T-helper 1 cell treated with Interleukin-12 subunit alpha and Interleukin-12 subunit beta and Interleukin-4 antibody, amounts not matched to agents 30 μg/mL and 1 μg/mL, for 36 hours (primary cell): ENCODE data around the gene PTPRQ.
"Not testable (repeated sequence)": the region's sequence is repeated elsewhere in the genome, so short reads cannot be mapped to it uniquely, and the experiment has no call there.

Experiments used
- H3K27ac Mint-ChIP-seq: one replicate; pipeline ENCODE4 v1.8.0; 2021; ENCODE audit warnings: mild to moderate bottlenecking, mixed read lengths
- H3K27me3 Mint-ChIP-seq: one replicate; pipeline ENCODE4 v1.8.0; 2021; ENCODE audit warnings: low read depth, mixed read lengths
- H3K36me3 Mint-ChIP-seq: one replicate; pipeline ENCODE4 v1.8.0; 2021; ENCODE audit warnings: low read depth, mixed read lengths
- H3K4me1 Mint-ChIP-seq: one replicate; pipeline ENCODE4 v1.8.0; 2021; ENCODE audit warnings: low read depth, mixed read lengths
- H3K4me3 Mint-ChIP-seq: one replicate; pipeline ENCODE4 v1.8.0; 2021; ENCODE audit warnings: mild to moderate bottlenecking, moderate library complexity, mixed read lengths
- H3K9me3 Mint-ChIP-seq: one replicate; pipeline ENCODE4 v1.8.0; 2021; ENCODE audit warnings: mixed read lengths

PTPRQ gene

GRCh38 chr12:80625901-80626300 is 181.9 kb downstream of the PTPRQ start:
- H3K9me3 Mint-ChIP-seq: no peaks in the 10 kb centered on the region
- no peaks in the 10 kb centered on the region for H3K36me3 Mint-ChIP-seq
- H3K27me3 Mint-ChIP-seq: no peaks in the 10 kb centered on the region
- H3K4me1 Mint-ChIP-seq: no peaks in the 10 kb centered on the region
- no peak overlapping the region for H3K4me3 Mint-ChIP-seq
- H3K27ac Mint-ChIP-seq: no peak overlapping the region

DNA sequence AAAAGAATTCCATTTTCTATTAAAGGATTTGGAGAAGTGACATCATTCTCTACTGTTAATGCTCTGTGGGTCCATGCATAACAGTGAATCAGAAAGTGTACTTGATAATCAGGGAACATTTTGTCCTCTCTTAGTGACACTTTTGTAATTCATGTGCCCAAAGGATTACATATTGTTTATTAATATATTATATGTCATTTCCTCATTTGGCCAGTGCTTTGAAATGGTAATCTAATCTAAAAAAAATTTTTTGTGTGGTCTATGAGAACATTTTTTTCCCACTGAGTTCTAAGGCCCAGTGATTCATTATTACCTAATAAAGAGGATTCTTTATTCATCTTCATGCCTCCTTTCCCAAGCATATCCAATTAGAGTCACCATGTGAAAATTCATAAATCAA is 183.7 kb downstream of the PTPRQ start:
- Mint-ChIP-seq H3K36me3 (no peaks in the 10 kb centered on the region), H3K27ac (no peak overlapping the region), H3K4me3 (no peak overlapping the region), H3K9me3 (no peaks in the 10 kb centered on the region), H3K27me3 (no peaks in the 10 kb centered on the region), H3K4me1 (no peaks in the 10 kb centered on the region)

DNA sequence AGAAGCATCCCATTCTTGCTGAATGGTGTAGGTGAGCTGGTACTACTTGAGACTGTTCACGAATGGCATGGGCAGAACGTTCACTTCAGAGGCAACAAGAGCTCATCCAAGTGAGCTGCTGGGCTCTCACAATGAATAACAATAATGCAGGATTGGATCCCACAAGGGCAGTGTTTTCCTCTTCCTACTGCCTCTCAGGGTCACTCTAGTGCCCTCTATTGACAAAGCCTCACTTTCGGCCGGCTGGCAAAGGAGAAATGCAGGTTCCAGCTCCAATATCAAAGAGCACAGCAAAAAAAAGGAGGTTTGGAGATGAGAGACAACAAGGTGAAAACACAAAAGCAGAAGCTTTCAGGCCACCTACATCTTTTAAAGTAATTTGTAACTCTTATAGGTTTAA is 188.8 kb downstream of the PTPRQ start:
- Mint-ChIP-seq H3K4me1 (no peaks in the 10 kb centered on the region), H3K27ac (no peak overlapping the region), H3K4me3 (no peak overlapping the region), H3K36me3 (no peaks in the 10 kb centered on the region), H3K27me3 (no peaks in the 10 kb centered on the region), H3K9me3 (no peaks in the 10 kb centered on the region)

DNA sequence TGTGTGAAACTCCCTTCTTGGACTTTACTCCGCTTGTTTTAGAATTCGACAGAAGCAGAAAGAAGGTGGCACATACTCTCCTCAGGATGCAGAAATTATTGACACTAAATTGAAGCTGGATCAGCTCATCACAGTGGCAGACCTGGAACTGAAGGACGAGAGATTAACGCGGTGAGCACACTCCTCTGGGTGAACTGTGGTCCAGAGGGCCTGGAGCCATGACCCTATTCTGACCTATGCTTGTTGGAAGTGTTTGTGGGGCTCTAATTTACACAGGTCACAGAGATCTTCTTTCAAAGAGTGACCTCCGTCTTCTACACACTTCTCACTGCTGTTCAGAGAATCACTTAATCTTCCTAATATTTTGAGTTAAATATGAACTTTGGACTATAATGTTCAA is 190.9 kb downstream of the PTPRQ start:
- H3K27ac Mint-ChIP-seq: no peak overlapping the region
- H3K4me3 Mint-ChIP-seq: no peak overlapping the region
- H3K36me3 Mint-ChIP-seq: no peaks in the 10 kb centered on the region
- H3K27me3 Mint-ChIP-seq: no peaks in the 10 kb centered on the region
- H3K9me3 Mint-ChIP-seq: no peaks in the 10 kb centered on the region
- no peaks in the 10 kb centered on the region for H3K4me1 Mint-ChIP-seq

DNA sequence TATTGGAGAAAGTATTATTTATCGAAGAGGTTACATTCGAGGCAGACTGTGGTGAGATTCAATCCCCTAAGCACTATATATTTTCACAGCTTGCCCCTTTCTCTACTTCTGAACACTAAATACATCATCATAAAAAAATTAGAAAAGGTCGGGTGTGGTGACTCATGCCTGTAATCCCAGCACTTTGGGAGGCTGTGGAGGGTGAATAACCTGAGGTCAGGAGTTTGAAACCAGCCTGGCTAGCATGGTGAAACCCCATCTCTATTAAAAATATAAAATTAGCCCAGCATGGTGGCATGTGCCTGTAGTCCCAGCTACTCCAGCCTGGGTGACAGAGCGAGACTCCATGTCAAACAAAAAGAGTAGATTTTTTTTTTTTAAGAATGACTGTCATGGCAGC is 192.8 kb downstream of the PTPRQ start:
- Mint-ChIP-seq H3K9me3 (peaks cover 1% of the 10 kb centered on the region), H3K4me3 (no peak overlapping the region), H3K4me1 (no peaks in the 10 kb centered on the region), H3K27ac (no peak overlapping the region), H3K36me3 (no peaks in the 10 kb centered on the region), H3K27me3 (no peaks in the 10 kb centered on the region)

DNA sequence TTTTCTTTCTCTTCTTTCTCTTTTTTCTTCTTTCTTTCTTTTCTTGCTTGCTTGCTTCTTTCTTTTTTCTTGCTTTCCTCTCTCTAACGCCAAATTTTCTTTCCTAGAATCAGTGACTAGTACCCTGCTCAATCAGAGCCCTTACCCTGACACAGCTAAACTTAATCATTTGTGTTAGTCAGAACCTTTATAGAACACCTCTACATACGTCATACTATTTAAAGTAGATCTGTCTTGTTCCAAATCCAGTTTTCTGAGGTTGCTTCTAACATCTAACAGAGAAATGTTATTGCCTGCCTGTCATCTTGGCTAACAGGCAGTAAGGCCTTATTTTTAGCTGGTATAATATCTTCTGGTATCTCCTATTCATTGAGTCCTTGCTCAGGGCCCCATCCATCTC is 197.9 kb downstream of the PTPRQ start:
- Mint-ChIP-seq H3K27me3 (no peaks in the 10 kb centered on the region), H3K9me3 (peaks cover 3% of the 10 kb centered on the region)

DNA sequence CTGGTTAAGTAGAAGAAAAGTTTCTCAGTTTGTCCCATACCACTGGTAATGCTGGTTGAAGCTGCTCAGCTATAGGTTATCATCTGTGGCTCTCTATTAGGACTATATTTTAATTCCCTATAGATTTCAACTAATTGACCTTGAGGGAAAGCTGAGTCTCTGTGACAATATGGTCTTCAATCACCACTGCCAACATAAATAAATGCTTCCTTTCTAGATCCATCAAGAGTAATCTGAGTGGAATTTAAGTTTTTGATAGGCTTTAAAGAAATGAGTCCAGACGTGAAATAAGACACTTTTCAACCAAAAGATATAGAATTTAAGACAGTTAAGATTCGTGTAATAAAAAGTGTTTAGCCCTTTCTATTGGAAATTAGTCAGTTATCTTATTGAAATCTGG is 199.9 kb downstream of the PTPRQ start:
- Mint-ChIP-seq H3K4me3 (no peak overlapping the region), H3K27me3 (no peaks in the 10 kb centered on the region), H3K27ac (no peak overlapping the region), H3K4me1 (no peaks in the 10 kb centered on the region), H3K9me3 (peaks cover 3% of the 10 kb centered on the region), H3K36me3 (no peaks in the 10 kb centered on the region)

More for the DNA sequence above, 197.9 kb downstream of the PTPRQ start:
- H3K36me3 Mint-ChIP-seq: no peaks in the 10 kb centered on the region
- no peak overlapping the region for H3K4me3 Mint-ChIP-seq
- no peaks in the 10 kb centered on the region for H3K4me1 Mint-ChIP-seq
- no peak overlapping the region for H3K27ac Mint-ChIP-seq

GRCh38 chr12:80648881-80649280 is 204.8 kb downstream of the PTPRQ start:
- H3K27ac Mint-ChIP-seq: no peak overlapping the region

GRCh38 chr12:80655751-80656150 is 211.7 kb downstream of the PTPRQ start:
- no peaks in the 10 kb centered on the region for H3K4me1 Mint-ChIP-seq
- no peak overlapping the region for H3K27ac Mint-ChIP-seq
- no peaks in the 10 kb centered on the region for H3K36me3 Mint-ChIP-seq
- H3K27me3 Mint-ChIP-seq: no peaks in the 10 kb centered on the region
- H3K4me3 Mint-ChIP-seq: no peak overlapping the region
- H3K9me3 Mint-ChIP-seq: no peaks in the 10 kb centered on the region

More at GRCh38 chr12:80648881-80649280, 204.8 kb downstream of the PTPRQ start:
- Mint-ChIP-seq H3K4me3 (no peak overlapping the region), H3K27me3 (no peaks in the 10 kb centered on the region), H3K9me3 (no peaks in the 10 kb centered on the region), H3K4me1 (no peaks in the 10 kb centered on the region), H3K36me3 (no peaks in the 10 kb centered on the region)

DNA sequence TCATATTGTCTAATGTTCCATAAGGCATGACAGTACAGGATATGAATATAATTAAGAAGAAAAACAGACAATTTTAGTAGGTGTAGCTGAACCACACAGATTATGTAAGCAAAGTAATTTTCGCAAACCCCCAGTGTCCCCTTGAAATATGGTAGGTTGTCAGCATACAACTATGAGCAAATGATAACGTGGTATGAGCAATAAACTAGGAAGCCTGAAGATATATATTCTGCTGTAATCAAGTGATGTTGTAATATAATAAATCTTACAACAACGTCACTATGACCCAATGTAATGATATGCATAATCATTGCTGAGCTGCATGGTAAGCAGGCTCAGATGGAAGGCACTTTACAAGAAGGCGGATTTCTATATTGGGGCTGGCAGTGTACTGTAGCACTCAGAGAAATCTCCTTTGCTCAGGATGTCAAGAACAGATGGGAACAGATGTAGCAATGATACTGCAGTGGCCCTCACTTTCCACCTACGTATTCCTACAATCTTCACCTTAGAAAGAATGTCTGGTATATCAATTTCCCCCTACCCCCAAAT is 215.6 kb downstream of the PTPRQ start:
- Mint-ChIP-seq H3K4me3 (no peak overlapping the region), H3K36me3 (no peaks in the 10 kb centered on the region)

DNA sequence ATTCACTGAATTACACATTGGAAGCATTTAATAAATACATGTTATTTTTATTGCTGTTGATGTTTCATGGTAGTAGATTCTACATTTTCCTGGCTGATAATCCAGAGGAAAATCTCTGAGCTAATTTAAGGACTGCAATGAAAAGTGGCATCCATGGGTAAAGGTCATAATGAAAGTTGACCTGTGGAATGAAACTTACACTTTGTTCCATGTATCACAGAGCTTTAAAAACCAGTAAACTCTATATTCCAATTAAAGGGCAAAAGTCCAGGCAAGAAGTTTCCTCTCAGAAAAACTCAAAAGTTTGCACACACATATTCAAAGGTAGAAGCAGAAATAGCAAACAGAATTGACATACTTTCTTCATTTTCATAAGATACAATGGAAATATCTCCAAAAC is 218.6 kb downstream of the PTPRQ start:
- no peaks in the 10 kb centered on the region for H3K27me3 Mint-ChIP-seq
- no peaks in the 10 kb centered on the region for H3K36me3 Mint-ChIP-seq
- no peaks in the 10 kb centered on the region for H3K9me3 Mint-ChIP-seq
- no peak overlapping the region for H3K27ac Mint-ChIP-seq
- H3K4me3 Mint-ChIP-seq: no peak overlapping the region
- no peaks in the 10 kb centered on the region for H3K4me1 Mint-ChIP-seq

More for the DNA sequence above, 215.6 kb downstream of the PTPRQ start:
- Mint-ChIP-seq H3K27ac (no peak overlapping the region), H3K27me3 (no peaks in the 10 kb centered on the region), H3K4me1 (no peaks in the 10 kb centered on the region), H3K9me3 (no peaks in the 10 kb centered on the region)

DNA sequence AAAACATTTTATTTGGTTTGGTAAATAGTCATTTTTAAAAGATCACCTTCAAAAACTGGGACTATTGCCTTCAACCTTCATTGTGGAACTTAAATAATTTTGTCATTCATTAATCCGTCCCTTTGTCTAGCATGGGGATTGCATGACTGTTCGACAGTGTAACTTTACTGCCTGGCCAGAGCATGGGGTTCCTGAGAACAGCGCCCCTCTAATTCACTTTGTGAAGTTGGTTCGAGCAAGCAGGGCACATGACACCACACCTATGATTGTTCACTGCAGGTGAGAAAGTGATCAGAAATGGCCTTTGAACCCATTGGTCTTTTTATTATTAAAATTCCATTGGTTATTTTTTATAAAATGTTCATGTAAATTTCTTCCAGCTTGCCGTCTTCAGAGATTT is 226.2 kb downstream of the PTPRQ start:
- Mint-ChIP-seq H3K27me3 (no peaks in the 10 kb centered on the region), H3K9me3 (no peaks in the 10 kb centered on the region), H3K4me3 (no peak overlapping the region), H3K36me3 (no peaks in the 10 kb centered on the region), H3K4me1 (no peaks in the 10 kb centered on the region), H3K27ac (no peak overlapping the region)

- not testable (repeated sequence) for H3K27ac Mint-ChIP-seq, H3K36me3 Mint-ChIP-seq, H3K4me1 Mint-ChIP-seq, H3K4me3 Mint-ChIP-seq, H3K27me3 Mint-ChIP-seq, H3K9me3 Mint-ChIP-seq
Observed at GRCh38 chr12:80676042-80676636, 232.1 kb downstream of the PTPRQ start.

DNA sequence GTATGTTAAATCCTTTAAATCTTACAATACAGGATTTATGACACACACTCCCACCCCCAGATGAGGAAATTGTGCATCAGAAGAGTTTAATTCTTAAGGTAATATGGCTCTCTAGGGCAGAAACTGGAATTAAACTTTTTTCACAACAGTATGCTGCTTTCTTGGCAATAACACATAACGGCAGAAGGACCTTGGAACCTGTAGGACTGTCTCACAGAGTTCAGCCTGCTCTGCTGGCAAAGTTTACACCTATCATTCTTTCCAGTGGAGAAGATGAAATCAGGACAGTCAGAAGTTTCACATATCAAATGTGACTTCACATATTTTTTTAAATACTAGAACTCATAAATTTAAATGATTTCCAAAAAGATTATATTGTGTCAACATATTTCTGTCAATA is 232.8 kb downstream of the PTPRQ start:
- Mint-ChIP-seq H3K4me3 (no peak overlapping the region), H3K36me3 (no peaks in the 10 kb centered on the region), H3K27ac (no peak overlapping the region), H3K9me3 (no peaks in the 10 kb centered on the region), H3K4me1 (no peaks in the 10 kb centered on the region), H3K27me3 (no peaks in the 10 kb centered on the region)

DNA sequence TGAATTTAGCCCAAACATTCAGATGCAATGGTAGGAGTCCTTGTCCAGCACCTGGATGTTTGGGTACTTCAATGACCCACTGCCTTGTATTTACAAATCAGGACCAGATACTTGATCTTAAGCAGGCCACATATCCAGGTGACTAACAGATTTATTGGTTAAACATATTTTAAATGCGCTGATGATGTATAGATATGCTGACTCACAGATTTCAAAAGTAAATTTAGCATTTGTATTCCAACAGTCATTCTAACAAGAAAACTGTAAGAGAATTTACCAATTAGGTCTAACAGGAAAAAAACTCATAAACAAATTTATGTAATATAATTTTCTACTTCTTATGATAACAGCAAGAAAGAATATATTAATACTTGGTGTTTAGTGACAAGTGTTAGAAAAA is 234.0 kb downstream of the PTPRQ start:
- Mint-ChIP-seq H3K27ac (no peak overlapping the region), H3K36me3 (no peaks in the 10 kb centered on the region), H3K9me3 (no peaks in the 10 kb centered on the region), H3K27me3 (no peaks in the 10 kb centered on the region), H3K4me1 (no peaks in the 10 kb centered on the region), H3K4me3 (no peak overlapping the region)
